MG63 (cell line): ENCODE measurements around the gene DEDD2. TPM values are rescaled to one million over a fixed set of nuclear protein-coding genes. Genes with fewer than 3 reads are reported as not detected.

Experiments used
- DNase-seq: peaks from one replicate; pipeline ENCODE4 v3.0.0-alpha.2; 2020
- H3K27me3 ChIP-seq: fragments of 250-450 bp; sonication (Bioruptor Pico); 2 replicates; pipeline ENCODE4 v1.5.1; 2020; ENCODE audit warnings: mild to moderate bottlenecking, moderate library complexity
- H3K36me3 ChIP-seq: fragments of 250-450 bp; sonication (Bioruptor Pico); 2 replicates; pipeline ENCODE4 v1.5.1; 2020; ENCODE audit warnings: mild to moderate bottlenecking, moderate library complexity
- H3K4me3 ChIP-seq: fragments of 250-450 bp; sonication (Bioruptor Pico); 2 replicates; pipeline ENCODE4 v1.5.1; 2020; ENCODE audit warnings: mild to moderate bottlenecking, moderate library complexity
- H3K9me3 ChIP-seq: fragments of 250-450 bp; sonication (Bioruptor Pico); 2 replicates; pipeline ENCODE4 v1.5.1; 2020; ENCODE audit warnings: mild to moderate bottlenecking, moderate library complexity
- total RNA-seq: library from RNA; depleted of rRNA; stranded (reverse); fragments of >200 nt; shearing (Covaris generic); gene quantifications from 2 replicates; pipeline ENCODE4 v1.2.3, GENCODE V29; 2014; ENCODE audit warnings: low replicate concordance

Gene DEDD2
- total RNA-seq, 1 experiment from 2014 or later: 42.9 TPM

DNA sequence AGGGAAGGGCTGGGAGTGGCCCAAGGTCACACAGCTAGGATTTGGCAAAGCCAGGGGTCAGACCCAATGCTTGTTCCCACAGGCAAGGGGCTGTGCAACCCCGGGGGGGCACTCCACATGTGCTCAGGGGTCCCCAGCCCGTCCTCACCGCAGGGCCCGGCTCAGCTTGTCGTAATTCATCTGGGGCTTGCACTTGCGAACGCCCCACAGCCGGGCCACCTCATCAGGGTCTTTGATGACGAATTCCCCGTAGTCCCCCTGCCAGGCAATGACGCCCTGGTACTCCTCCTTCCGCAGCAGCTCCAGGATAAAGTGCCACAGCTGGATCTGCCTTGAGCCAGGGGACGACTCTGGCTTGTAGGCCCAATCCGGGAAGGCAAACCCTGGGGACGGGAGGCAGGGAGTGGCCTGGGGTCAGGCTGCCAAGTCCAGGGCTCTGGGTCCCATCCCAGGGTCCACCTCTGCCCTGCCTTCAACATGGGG lies 32.7 kb upstream of the DEDD2 start:
- H3K27me3 ChIP-seq: no peaks in the 10 kb centered on the region
- H3K36me3 ChIP-seq: peaks cover 64% of the 10 kb centered on the region
- H3K9me3 ChIP-seq: no peaks in the 10 kb centered on the region
- H3K4me3 ChIP-seq: no peak overlapping the region
- DNase-seq: no peak

DNA sequence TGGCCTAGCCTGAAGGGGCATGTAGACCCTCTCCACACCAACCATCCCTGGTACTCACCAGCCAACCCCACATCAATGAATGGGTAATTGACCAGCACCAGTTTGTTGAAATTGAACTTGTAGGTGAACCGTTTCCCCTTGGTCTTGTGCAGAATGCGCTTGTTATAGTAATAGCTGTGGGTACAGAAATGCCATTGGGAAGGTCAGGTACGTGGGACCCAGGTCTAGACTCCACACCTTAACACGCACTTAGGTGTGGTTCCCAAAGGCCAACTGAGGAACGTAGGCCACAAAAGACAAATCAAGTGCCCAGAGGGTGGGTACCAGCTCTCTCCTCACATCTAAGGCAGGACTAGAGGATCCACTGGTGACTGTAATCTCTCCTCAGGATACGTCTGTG lies 32.3 kb upstream of the DEDD2 start:
- no peak for DNase-seq
- no peaks in the 10 kb centered on the region for H3K9me3 ChIP-seq
- no peaks in the 10 kb centered on the region for H3K27me3 ChIP-seq
- no peak overlapping the region for H3K4me3 ChIP-seq
- H3K36me3 ChIP-seq: peaks cover 64% of the 10 kb centered on the region

DNA sequence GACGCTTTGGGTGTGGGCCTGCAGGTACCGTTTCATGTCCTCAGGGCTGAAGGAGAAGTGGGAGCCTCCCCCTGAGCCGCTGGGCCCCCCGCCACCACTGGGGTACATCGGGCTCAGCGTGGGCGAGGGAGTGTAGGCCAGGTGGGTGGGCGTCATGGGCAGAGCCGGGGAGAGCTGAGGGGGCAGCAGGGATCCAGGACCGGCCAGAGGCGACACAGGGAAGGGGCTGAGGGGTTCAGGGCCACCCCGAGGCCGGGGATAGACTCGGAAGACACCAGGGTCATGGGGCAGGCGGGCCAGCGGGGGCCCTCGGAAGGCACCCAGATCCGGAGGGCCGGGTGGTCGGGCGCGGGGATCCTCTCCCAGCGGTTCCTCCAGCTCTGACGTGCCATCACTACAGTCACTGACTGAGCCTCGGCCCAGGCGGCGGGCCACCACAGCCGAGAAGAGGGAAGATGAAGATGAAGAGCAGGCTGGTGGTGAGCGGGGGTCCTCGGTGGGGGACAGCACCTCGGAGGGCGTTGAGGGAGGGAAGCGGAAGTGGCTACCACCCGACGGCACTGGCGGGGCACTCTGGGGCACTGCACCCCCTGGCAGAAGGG lies 31.8 kb upstream of the DEDD2 start:
- H3K36me3 ChIP-seq: peaks cover 59% of the 10 kb centered on the region
- no peaks in the 10 kb centered on the region for H3K27me3 ChIP-seq
- H3K9me3 ChIP-seq: no peaks in the 10 kb centered on the region
- no peak for DNase-seq
- no peak overlapping the region for H3K4me3 ChIP-seq

DNA sequence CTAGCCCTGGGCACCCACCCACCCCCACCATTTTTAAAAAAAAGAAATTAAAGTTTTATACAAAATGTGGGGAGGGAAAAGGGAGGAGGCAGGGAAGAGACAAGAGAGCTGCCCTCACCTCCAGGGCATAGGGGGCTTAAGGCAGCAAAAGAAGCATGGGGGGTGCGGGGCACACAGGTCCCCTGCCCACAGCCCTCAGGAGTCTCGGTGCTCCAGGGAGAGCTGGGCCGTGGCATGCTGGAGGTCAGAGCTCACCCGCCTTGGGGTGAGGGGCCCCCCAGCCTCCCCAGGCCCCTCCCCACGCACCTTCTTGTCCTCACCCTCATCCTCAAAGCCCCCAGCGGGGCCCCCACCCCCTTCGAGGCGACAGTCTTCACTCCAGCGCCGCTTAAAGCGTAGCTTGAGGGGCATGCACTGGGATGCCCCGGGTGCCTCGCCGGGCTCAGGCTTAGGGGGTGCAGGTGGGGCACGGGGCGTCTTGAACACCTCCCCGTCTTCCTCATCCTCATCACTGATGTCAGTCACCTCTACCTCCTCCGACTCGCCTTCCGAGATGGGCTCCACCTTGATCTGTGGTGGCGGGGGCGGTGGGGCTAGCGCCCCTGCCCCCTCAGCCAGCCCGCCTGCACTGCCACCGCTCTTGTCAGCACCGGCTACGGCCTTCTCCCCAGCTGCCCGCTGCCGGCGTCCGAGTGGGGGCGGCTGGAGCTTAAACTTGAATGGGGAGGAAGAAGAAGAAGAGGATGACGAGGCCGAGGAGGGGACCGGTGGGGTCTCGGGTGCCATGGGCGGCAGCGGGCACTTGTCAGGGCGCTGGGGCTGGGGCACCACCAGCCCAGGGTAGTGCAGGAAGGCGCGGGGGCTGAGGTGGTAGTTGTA lies 31.0 kb upstream of the DEDD2 start:
- Histone ChIP-seq H3K4me3 (no peak overlapping the region), H3K27me3 (no peaks in the 10 kb centered on the region), H3K9me3 (no peaks in the 10 kb centered on the region), H3K36me3 (peaks cover 57% of the 10 kb centered on the region)
- no peak for DNase-seq

DNA sequence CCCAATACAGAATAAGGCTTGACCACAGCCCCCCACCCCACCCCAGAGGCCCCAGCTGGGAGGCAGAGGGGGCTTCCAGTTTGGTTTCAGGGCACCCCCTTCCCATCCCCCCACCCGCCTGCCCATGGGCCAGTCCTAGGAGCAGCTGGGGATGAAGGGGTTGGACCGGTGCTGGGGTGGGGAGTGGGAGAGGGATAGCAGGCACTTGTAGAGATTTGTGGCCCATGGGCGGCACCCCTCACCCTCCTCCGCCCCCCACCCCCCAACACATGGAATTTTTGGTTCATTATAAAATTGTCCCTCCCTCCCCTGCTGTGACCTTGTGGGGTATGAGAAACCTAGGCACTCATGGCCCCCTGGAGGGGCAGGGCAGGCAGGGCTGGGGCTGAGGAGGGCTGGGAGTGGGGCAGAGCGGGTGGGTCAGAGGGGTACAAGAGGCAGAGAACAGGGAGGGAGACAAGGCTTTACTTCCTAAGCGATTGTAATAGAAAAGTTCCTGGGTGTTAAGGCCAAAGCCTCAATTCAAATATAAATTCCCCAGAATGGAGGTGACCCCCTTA lies 30.2 kb upstream of the DEDD2 start:
- peaks cover 50% of the 10 kb centered on the region for H3K36me3 ChIP-seq
- DNase-seq: no peak

DNA sequence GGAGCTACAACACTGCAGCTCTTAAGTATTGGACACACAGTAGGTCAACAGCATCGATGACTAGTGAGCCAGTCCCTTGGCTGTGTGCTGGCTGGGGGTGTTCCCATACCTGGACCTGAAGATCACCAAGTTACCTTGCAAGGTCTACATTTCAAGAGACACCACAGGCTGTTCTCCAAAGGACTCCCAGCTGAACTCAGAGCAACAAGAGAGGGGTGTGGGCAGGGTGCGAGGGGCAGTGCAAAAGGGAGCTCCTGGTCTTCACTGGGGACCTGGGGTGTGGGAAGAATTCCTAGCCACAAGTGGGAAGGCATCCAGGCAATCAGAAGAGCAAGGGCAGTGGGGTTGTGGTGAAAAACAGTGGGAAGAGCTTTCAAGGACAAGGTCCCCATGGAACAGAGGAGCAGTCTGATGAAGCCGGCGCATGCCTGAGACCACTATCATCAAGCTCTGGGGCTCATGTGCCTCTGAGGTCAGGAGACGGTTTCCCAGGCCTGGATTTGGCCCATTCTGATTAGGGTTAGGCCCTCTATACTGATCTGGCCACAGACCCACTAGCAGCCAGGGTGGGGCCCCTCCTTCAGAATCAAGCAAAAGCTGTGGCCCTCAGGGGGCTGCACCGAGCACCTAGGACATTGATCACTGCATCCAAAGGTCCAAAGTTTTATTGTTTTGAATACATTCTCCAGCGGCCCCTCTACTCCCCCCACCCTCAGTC lies 29.6 kb upstream of the DEDD2 start:
- H3K36me3 ChIP-seq: peaks cover 46% of the 10 kb centered on the region
- no peaks in the 10 kb centered on the region for H3K9me3 ChIP-seq
- H3K4me3 ChIP-seq: no peak overlapping the region
- DNase-seq: no peak
- H3K27me3 ChIP-seq: no peaks in the 10 kb centered on the region

More for the DNA sequence above, 30.2 kb upstream of the DEDD2 start:
- no peak overlapping the region for H3K4me3 ChIP-seq
- no peaks in the 10 kb centered on the region for H3K27me3 ChIP-seq
- H3K9me3 ChIP-seq: no peaks in the 10 kb centered on the region

DNA sequence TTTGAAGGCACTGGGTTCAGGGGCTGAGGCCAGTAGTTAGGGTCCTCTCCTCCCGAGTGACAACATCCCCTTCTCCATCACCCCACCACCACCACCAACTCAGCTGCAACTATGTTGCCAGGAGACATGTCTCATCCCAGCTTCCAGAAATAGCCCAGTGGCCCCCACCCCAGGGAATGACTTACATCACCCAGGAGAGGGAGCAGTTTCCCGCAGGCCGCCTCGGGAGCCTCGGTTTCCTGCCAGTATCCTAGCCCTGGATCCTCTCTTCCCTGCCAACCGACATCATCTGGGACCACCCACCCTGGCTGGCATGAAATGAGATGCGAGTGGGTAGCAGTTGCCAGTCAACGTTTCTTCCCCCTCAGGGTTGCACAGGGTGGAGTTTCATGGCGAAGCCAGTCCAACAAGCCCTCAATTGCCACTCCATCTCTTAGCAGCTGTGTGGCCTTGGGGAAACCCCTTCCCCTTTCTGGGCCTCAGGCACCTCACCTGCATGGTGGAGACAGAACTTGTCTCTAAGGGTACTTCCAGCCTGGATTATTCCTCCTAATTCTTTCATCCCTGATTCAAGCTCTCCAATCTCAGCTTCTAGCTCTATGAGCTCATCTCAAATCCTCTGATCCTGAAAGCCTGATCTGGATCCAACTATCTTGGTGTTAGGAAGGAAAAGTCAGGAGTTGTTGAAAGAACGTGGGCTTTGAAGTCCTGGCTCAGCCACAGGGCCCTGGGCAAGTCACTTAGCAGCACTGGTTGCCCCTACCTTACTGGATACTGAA lies 28.9 kb upstream of the DEDD2 start:
- no peaks in the 10 kb centered on the region for H3K27me3 ChIP-seq
- H3K4me3 ChIP-seq: no peak overlapping the region
- no peaks in the 10 kb centered on the region for H3K9me3 ChIP-seq
- peak; percentile 86 for DNase-seq
- peaks cover 40% of the 10 kb centered on the region for H3K36me3 ChIP-seq

DNA sequence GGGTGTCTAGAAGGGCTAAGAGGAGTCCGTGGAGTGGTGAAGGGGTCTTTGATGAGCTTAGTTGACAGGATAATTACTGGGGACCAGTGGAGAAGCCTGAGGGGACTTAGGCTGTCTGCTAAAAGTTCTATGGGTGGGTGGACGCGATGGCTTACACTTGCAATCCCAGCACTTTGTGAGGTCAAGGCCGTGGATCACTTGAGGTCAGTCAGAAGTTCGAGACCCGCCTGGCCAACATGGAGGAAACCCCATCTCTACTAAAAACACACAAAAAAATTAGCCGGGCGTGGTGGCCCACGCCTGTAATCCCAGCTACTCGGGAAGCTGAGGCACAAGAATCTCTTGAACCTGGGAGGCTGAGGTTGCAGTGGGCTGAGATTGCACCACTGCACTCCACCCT lies 27.8 kb upstream of the DEDD2 start:
- Histone ChIP-seq H3K4me3 (peak overlapping the region; percentile 81), H3K27me3 (no peaks in the 10 kb centered on the region), H3K9me3 (no peaks in the 10 kb centered on the region), H3K36me3 (peaks cover 36% of the 10 kb centered on the region)
- no peak for DNase-seq

DNA sequence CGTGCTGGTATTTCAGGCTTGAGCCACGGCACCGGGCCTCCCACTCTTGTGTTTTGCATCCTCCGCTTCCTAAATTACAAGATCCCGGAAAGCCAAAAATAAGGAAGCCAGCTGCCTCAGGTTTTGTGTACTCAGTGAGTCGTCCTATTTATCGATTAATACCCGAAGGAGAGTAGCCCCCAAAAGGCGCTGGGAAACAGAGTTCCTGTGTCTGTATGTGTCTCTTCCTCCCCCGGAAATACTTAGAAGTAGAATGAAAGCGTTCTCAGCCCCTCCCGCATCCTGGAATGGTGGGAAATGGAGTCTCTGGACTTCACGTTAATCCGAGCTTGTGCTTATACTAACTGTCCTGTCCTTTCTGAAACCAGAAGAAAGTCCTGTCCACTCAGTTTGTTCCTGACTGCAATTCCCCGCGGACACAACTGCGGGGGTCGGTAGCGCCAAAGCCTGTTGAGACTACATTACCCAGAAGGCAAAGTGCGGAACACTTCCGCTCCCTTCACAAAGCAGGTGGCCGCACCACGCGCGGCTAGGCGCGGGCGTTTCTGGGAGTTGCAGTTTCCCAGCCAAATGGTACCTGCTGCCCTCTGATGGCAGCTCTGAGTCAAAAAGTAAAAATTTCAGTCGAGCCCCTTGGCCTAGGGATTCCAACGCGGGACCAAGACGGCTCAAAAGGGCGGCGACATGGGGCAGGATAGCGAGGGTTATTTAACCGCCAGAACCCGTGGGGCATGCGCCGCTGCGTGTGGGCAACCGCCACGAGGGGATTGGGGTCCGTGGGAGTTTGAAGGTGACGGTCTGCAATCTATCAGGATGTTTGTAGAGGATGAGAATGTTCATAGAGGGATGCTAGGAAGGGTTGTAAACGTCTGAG lies 27.1 kb upstream of the DEDD2 start:
- Histone ChIP-seq H3K36me3 (peaks cover 36% of the 10 kb centered on the region), H3K9me3 (no peaks in the 10 kb centered on the region), H3K27me3 (no peaks in the 10 kb centered on the region), H3K4me3 (peak overlapping the region; percentile 81)
- peak; percentile 96 for DNase-seq

DNA sequence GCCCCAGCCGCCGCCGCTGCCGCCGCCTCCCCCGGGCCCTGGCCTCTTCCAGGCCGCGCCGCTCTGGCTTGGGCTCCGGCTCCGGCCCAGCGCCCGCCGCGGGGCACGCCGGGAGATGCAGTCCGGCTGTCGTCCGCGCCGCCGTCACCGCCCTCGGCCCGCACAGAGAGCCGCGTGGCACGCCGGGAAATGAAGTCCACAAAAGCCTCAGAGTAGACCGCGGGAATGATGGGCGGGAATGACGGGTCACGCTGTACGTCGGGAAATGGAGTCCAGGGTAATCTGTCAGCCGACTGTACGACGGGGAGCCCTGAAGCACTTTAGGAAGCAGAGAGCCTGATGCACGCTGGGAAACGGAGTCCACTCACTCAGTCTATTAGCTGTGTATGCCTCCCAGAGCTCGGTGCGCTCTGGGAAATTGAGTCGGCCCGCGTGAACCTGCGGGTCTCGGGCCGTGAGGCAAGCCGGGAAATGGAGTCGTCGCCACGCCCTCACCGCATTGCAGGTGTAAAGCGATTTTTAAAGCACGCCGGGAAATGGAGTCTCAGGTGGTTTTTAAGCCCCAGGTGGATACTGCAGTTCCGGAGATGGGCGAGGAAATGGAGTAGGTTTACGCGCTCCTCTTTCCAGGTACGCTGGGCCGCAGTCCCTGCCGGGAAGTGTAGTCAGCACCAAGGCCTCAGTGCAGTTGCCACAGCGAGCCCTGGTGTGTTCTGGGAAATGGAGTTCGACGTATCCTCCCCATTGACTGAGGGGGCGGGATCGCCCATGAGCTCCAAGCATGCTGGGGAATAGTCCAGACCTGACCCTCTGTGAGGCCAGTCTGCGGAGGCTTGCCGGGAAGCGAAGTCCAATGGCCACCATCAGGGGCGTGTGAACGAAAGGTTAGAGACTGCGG lies 25.3 kb upstream of the DEDD2 start, which contains the start of gene GSK3A:
TSS of gene GSK3A (minus strand) at position 91 of the 898 bp plus-strand sequence. CDS start 137 bp downstream, outside the sequence.
- Histone ChIP-seq H3K4me3 (peak within 1 kb of the TSS; percentile 90), H3K9me3 (no peaks in the 10 kb centered on the region), H3K27me3 (no peaks in the 10 kb centered on the region), H3K36me3 (peaks cover 32% of the 10 kb centered on the region)
- peak; percentile 99 for DNase-seq

DNA sequence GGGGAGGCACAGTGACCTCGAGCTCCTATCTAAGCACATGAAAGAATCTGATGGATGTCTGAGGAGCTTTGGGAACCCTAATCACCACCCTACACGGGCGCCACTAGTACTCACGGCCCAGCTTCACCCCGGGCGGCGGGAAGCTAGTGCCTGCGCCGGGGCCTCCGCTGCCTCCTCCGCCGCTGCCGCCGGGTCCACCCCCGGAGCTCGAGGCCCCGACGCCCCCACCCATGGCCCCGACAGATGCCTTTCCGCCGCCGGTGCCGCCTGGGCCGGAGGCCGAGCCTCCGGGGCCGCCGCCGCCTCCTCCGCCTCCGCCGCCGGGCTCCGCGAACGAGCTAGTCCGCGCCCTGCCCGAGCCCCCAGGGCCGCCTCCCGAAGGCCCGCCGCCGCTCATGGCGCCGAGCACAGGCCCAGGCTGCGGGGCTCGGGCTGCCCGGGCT lies 24.6 kb upstream of the DEDD2 start:
- Histone ChIP-seq H3K9me3 (no peaks in the 10 kb centered on the region), H3K36me3 (peaks cover 36% of the 10 kb centered on the region)
- DNase-seq: no peak

DNA sequence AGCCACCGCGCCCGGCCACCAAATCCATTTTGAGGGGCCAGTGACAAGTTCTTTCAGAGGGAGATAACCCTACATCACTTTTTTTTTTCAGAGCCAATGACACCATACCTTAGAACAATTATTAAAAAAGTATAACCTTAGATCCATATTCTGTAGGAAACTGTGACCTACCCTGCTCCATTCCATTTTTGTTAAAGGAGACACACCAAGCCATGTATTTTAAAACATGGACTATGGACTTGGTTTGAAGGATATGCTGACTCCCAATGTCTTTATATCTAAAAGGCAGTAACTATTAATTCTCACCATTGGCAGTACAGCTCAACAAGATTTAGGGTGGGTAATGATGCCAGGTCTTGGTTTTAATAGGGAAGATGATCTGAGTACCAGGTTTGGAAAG lies 23.8 kb upstream of the DEDD2 start:
- Histone ChIP-seq H3K27me3 (no peaks in the 10 kb centered on the region), H3K9me3 (no peaks in the 10 kb centered on the region), H3K4me3 (peak overlapping the region; percentile 90), H3K36me3 (peaks cover 36% of the 10 kb centered on the region)
- DNase-seq: no peak

More for the DNA sequence above, 24.6 kb upstream of the DEDD2 start:
- Histone ChIP-seq H3K27me3 (no peaks in the 10 kb centered on the region), H3K4me3 (peak overlapping the region; percentile 90)

DNA sequence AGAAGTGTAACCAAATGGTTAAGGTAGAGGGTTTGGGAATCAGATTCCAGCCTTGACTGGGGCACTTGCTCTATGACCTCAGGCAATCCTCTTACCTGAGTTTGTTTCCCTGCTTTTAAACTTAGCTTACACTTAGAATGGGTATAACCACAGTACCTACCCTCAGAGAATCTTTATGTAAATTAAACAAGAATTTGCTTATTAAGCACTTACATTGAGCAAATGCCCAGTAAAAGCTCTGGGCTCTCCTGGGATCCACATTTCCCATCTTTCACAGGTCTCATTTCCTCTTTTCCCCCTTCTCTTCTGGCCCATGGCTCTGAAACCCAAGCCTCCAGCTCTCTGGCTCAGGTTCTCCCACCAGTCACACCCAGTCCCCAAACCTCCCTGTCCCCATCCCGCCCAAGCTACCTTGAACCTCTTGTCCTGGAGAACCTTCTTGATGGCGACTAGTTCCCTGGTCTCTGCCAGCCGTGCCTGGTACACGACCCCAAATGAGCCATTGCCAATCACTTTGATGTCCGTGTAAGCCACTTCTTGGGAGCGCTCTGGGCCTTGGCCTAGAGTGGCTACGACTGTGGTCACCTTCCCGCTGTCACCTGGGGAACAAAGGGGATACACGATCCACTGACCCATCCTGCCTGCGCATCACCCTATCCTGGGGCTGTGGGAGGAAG lies 22.2 kb upstream of the DEDD2 start:
- H3K9me3 ChIP-seq: no peaks in the 10 kb centered on the region
- H3K36me3 ChIP-seq: peaks cover 51% of the 10 kb centered on the region
- H3K27me3 ChIP-seq: no peaks in the 10 kb centered on the region
- DNase-seq: no peak
- no peak overlapping the region for H3K4me3 ChIP-seq

DNA sequence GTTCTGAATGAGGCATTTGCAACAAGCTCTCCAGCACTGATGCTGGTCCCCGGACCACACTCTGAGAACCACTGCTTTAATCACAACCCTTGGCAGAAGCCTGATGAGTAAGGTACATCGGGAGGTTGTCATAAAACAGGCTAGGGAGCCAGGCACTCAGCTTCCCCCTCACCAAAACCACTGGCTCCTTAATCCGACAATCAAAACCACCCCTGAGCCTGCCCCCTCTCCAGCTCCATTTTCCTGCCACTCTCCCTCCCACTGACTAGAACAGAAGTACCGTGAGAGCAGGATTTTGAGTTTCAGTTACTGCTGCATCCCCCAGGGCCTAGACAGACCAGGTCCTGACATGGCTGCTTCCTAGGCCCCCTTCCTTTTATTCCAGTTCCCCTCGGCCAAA lies 17.7 kb upstream of the DEDD2 start:
- H3K27me3 ChIP-seq: no peaks in the 10 kb centered on the region
- H3K36me3 ChIP-seq: peaks cover 86% of the 10 kb centered on the region
- H3K9me3 ChIP-seq: no peaks in the 10 kb centered on the region
- DNase-seq: no peak
- no peak overlapping the region for H3K4me3 ChIP-seq
